Activated naive CD8-positive, alpha-beta T cell treated with anti-CD3 and anti-CD28 coated beads, Interleukin-2, amount 10 ng/mL, durations not matched to agents 7 days and 5 days (primary cell): ENCODE data around the gene LCAT. TPM values are rescaled to one million over a fixed set of nuclear protein-coding genes. Genes with fewer than 3 reads are reported as not detected.

Experiments
- ATAC-seq: fragments of 150-1000 bp; cut with Tn5 transposase; one replicate; pipeline ENCODE4 v1.10.0; 2021; ENCODE audit warnings: low read depth, moderate library complexity
- POLR2A ChIA-PET: fragments of 350-600 bp; sonication (Branson Sonifier 250); formaldehyde crosslinking; loops from one replicate; lab custom pipeline; 2021; ENCODE audit warnings: antibody characterized with exemption; lab: Charles Lee
- DNase-seq: peaks from one replicate; pipeline ENCODE4 v3.0.0; 2021
- H3K27ac Mint-ChIP-seq: one replicate; pipeline ENCODE4 v1.8.0; 2022; ENCODE audit warnings: mild to moderate bottlenecking, mixed read lengths
- H3K27me3 Mint-ChIP-seq: one replicate; pipeline ENCODE4 v1.8.0; 2022; ENCODE audit warnings: mild to moderate bottlenecking, moderate library complexity, mixed read lengths
- H3K36me3 Mint-ChIP-seq: one replicate; pipeline ENCODE4 v1.8.0; 2021; ENCODE audit warnings: mild to moderate bottlenecking, mixed read lengths
- H3K4me1 Mint-ChIP-seq: one replicate; pipeline ENCODE4 v1.8.0; 2021; ENCODE audit warnings: mixed read lengths
- H3K4me3 Mint-ChIP-seq: one replicate; pipeline ENCODE4 v1.8.0; 2022; ENCODE audit warnings: mild to moderate bottlenecking, moderate library complexity, mixed read lengths
- H3K9me3 Mint-ChIP-seq: one replicate; pipeline ENCODE4 v1.8.0; 2021; ENCODE audit warnings: mixed read lengths
- total RNA-seq, 2 experiments: library from RNA; stranded (reverse); gene quantifications; one replicate each; pipeline ENCODE4 v1.2.3, GENCODE V29; 2021

The LCAT gene
- 10 to 100 TPM; 17.6 to 23.6 TPM for total RNA-seq

- DNase-seq: no peak
- Mint-ChIP-seq H3K36me3 (peaks cover 19% of the 10 kb centered on the region), H3K27me3 (no peaks in the 10 kb centered on the region), H3K4me3 (no peak within 1 kb of the TSS), H3K27ac (peak within 1 kb of the TSS; percentile 12), H3K9me3 (no peaks in the 10 kb centered on the region), H3K4me1 (peaks cover 27% of the 10 kb centered on the region)
- no peak for ATAC-seq
- POLR2A ChIA-PET: no interaction called here
Measured at GRCh38 chr16:67943619-67944504, at the start of gene LCAT. LCAT (minus strand) TSS chr16:67944120; CDS start chr16:67944101, 19 bp downstream.

GRCh38 chr16:67993207-67994039 is 49.5 kb upstream of the LCAT start:
- Mint-ChIP-seq H3K36me3 (peaks cover 8% of the 10 kb centered on the region), H3K4me3 (peak overlapping the region; percentile 87), H3K27ac (peak overlapping the region; percentile 99), H3K4me1 (peaks cover 16% of the 10 kb centered on the region), H3K9me3 (peaks cover 3% of the 10 kb centered on the region), H3K27me3 (no peaks in the 10 kb centered on the region)
- ATAC-seq: peak; percentile 86
- POLR2A ChIA-PET: interaction anchor here (0.8 to 1.2 kb wide), 4 partner anchors 9 to 30 kb away, joined by 3 to 7 read pairs (median 4); partner anchors contain the start of genes DDX28 and DUS2
- peak; percentile 92 for DNase-seq

DNA sequence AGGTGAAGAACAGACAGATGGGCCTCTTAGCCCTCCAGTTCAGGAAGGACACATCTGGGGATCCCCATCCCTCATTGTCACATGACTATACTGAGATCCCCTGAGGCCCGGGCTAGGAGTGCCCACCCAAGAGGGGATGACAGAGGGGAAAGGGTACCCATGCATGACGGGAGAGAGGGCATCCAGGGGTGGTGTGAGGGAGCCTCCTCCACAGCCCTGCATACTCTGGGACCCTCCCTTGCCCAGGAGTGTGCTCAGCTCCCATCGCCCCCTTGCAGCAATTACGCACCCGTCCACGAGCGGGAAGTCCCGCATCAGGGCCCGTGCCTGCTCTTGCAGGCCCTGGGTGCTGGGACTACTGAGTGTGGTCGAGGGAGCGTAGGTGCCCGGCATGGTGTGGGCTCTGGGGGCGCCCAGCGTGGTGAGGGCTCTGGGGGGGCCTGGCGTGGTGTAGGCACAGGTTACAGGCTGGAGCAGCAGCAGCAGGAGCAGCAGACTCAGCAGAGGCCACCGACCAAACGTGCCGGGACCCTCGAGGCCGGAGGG is 48.8 kb upstream of the LCAT start:
- Mint-ChIP-seq H3K27ac (peak overlapping the region; percentile 99), H3K4me3 (no peak overlapping the region), H3K9me3 (peaks cover 3% of the 10 kb centered on the region), H3K36me3 (peaks cover 6% of the 10 kb centered on the region), H3K27me3 (no peaks in the 10 kb centered on the region), H3K4me1 (peaks cover 16% of the 10 kb centered on the region)
- ATAC-seq (no peak), DNase-seq (no peak)
- POLR2A ChIA-PET: interaction anchor here (0.9 kb wide), 1 partner anchor 57 kb away, joined by 3 read pairs; no protein-coding TSS in a partner anchor

- POLR2A ChIA-PET: no interaction called here
- Mint-ChIP-seq H3K36me3 (no peaks in the 10 kb centered on the region), H3K4me1 (peaks cover 15% of the 10 kb centered on the region), H3K9me3 (no peaks in the 10 kb centered on the region), H3K27ac (peak overlapping the region; percentile 35), H3K4me3 (no peak overlapping the region), H3K27me3 (no peaks in the 10 kb centered on the region)
- ATAC-seq: no peak
- DNase-seq: no peak
Measured at GRCh38 chr16:67990018-67990386, 46.1 kb upstream of the LCAT start.

- Mint-ChIP-seq H3K9me3 (no peaks in the 10 kb centered on the region), H3K27me3 (no peaks in the 10 kb centered on the region), H3K4me1 (peaks cover 17% of the 10 kb centered on the region), H3K27ac (peak overlapping the region; percentile 34), H3K36me3 (no peaks in the 10 kb centered on the region), H3K4me3 (no peak overlapping the region)
- ATAC-seq (no peak), DNase-seq (no peak)
- POLR2A ChIA-PET: interaction anchor here (1.2 kb wide), 1 partner anchor 54 kb away, joined by 4 read pairs; no protein-coding TSS in a partner anchor
Measured at GRCh38 chr16:67989322-67990017, 45.5 kb upstream of the LCAT start.

DNA sequence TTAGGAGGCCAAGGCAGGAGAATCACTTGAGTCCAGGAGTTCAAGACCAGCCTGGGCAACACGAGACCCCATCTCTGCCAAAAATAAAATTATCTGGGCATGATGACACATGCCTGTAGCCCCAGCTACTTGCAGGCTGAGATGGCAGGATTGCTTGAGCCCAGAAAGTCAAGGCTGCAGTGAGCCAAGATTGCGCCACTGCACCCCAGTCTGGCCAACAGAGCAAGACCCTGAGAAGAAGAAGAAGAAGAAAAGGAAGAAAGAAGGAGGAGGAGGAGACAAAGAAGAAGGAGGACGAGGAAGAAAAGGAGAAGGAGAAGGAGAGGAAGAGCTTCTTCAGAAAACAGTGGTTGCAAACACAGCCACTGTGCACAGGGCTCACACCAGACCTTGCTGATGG is 44.8 kb upstream of the LCAT start:
- POLR2A ChIA-PET: interaction anchor here (1.2 kb wide), 1 partner anchor 54 kb away, joined by 4 read pairs; no protein-coding TSS in a partner anchor
- Mint-ChIP-seq H3K27me3 (no peaks in the 10 kb centered on the region), H3K9me3 (no peaks in the 10 kb centered on the region), H3K27ac (no peak overlapping the region), H3K4me3 (no peak overlapping the region), H3K4me1 (peaks cover 23% of the 10 kb centered on the region), H3K36me3 (no peaks in the 10 kb centered on the region)
- ATAC-seq: no peak
- no peak for DNase-seq

- Mint-ChIP-seq H3K27me3 (no peaks in the 10 kb centered on the region), H3K4me3 (no peak overlapping the region), H3K9me3 (no peaks in the 10 kb centered on the region), H3K36me3 (no peaks in the 10 kb centered on the region), H3K27ac (peak overlapping the region; percentile 10), H3K4me1 (peaks cover 24% of the 10 kb centered on the region)
- POLR2A ChIA-PET: interaction anchor here (1.2 kb wide), 1 partner anchor 36 kb away, joined by 4 read pairs; the partner anchor contains the start of genes DDX28 and DUS2
- DNase-seq (no peak), ATAC-seq (no peak)
Measured at GRCh38 chr16:67987460-67988160, 43.7 kb upstream of the LCAT start.

DNA sequence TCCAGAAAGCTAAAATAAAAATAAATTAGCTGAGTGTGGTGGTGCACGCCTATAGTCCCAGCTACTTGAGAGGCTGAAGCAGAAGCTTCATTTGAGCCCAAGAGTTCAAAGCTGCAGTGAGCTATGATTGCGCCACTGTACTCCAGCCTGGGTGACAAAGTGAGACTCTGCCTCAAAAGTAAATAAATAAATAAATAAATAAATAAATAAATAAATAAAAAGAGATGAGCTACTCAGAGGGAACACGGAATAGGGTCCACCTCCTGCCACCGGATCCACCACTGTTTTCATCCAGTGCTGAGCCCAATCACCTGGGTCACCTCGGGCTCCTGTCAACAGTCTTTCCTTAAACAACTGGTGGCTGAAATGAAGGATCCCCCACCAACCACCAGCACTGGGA is 43.0 kb upstream of the LCAT start:
- DNase-seq (no peak), ATAC-seq (no peak)
- Mint-ChIP-seq H3K27me3 (no peaks in the 10 kb centered on the region), H3K27ac (no peak overlapping the region), H3K4me1 (peaks cover 24% of the 10 kb centered on the region), H3K36me3 (no peaks in the 10 kb centered on the region), H3K9me3 (no peaks in the 10 kb centered on the region), H3K4me3 (no peak overlapping the region)
- POLR2A ChIA-PET: interaction anchor here (1.2 kb wide), 1 partner anchor 36 kb away, joined by 4 read pairs; the partner anchor contains the start of genes DDX28 and DUS2

- Mint-ChIP-seq H3K27ac (no peak overlapping the region), H3K36me3 (no peaks in the 10 kb centered on the region), H3K4me3 (no peak overlapping the region), H3K27me3 (peaks cover 5% of the 10 kb centered on the region), H3K9me3 (no peaks in the 10 kb centered on the region), H3K4me1 (peaks cover 21% of the 10 kb centered on the region)
- POLR2A ChIA-PET: interaction anchor here (1.1 kb wide), 2 partner anchors 13 kb away, joined by 3 read pairs; partner anchors contain the start of gene SLC12A4
- no peak for ATAC-seq
- no peak for DNase-seq
Measured at GRCh38 chr16:67982011-67982696, 38.2 kb upstream of the LCAT start.

DNA sequence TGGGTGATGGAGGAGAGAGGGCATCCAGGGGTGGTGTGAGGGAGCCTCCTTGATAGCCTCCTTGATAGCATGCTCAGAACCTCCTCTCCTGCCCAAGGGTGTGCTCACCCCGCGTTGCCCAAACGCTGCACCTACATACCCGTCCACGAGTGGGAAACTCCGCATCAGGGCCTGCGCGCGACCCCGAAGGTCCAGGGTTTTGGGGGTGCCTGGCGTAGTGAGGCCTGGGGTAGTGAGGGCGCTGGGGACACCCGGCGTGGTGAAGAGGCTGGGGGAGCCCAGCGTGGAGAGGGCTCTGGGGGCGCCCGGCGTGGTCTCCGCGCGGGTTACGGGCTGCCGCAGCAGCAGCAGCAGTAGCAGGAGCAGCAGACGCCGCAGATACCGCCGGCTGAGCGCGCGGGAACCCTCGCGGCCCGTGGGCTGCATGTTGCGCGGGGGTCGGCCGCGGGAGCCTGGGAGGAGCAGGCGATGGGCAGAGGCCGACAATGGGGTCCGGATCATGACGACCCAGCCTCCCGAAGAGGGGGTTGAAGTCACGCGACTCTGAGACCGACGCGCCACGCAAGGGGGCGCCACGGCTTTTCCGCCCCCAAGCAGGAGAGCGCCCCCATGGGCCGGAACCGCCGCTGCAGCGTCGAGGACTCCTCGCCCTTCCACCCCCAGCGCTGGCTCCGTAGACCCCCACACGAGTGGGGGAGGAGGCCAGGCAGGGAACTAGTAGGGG is 36.2 kb upstream of the LCAT start, which contains the start of gene DPEP3:
Gene DPEP3, minus strand, starts transcription at position 545 of the 724 bp plus-strand sequence. Its CDS starts 119 bp downstream, at position 426.
- POLR2A ChIA-PET: no interaction called here
- DNase-seq: no peak
- ATAC-seq: no peak
- H3K36me3 Mint-ChIP-seq: no peaks in the 10 kb centered on the region
- no peak within 1 kb of the TSS for H3K4me3 Mint-ChIP-seq
- H3K9me3 Mint-ChIP-seq: no peaks in the 10 kb centered on the region
- H3K27ac Mint-ChIP-seq: no peak within 1 kb of the TSS
- peaks cover 20% of the 10 kb centered on the region for H3K4me1 Mint-ChIP-seq
- H3K27me3 Mint-ChIP-seq: peaks cover 5% of the 10 kb centered on the region
